ENCODE data around the gene NEO1.

Gene NEO1

DNA sequence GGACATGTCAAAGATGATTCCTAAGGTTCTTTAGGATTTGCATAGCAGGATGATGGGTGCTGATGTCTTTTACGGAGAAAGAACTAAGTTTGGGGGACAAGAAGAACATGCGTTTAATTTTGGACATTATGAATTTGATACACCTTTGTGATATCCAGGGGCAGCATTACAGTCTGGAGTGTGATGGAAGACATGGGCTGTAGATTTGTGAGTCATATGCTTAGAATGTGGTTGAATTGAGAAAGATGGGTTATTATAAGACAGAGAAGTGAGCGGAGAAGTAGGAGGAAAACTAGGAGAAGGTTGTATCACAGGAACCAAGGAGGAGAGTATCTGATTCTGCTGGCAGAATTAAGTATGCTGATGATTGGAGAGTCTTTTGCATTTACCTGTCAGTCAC is 20.6 kb downstream of the NEO1 start:
- TF ChIP-seq CTCF (IDR thresholded peaks at IDR 0.05; ENCODE audit: insufficient read depth, low read depth, low read length, missing control alignments): no peak
- no peak for DNase-seq (ENCODE audit: low read depth)
- H3K4me3 ChIP-seq (ENCODE audit: low read length): no peak overlapping the region

GRCh38 chr15:73074241-73074640 is 22.0 kb downstream of the NEO1 start:
- DNase-seq (ENCODE audit: low read depth): no peak
- no peak for TF ChIP-seq CTCF (IDR thresholded peaks at IDR 0.05; ENCODE audit: insufficient read depth, low read depth, low read length, missing control alignments)
- no peak overlapping the region for H3K4me3 ChIP-seq (ENCODE audit: low read length)

GRCh38 chr15:73075160-73075859 is 23.0 kb downstream of the NEO1 start:
- peak; percentile 50 for DNase-seq (ENCODE audit: low read depth)
- TF ChIP-seq CTCF (IDR thresholded peaks at IDR 0.05; ENCODE audit: insufficient read depth, low read depth, low read length, missing control alignments): no peak
- no peak overlapping the region for H3K4me3 ChIP-seq (ENCODE audit: low read length)

- DNase-seq (ENCODE audit: low read depth): no peak
- H3K4me3 ChIP-seq (ENCODE audit: low read length): no peak overlapping the region
- no peak for TF ChIP-seq CTCF (IDR thresholded peaks at IDR 0.05; ENCODE audit: insufficient read depth, low read depth, low read length, missing control alignments)
Observed at GRCh38 chr15:73078291-73078690, 26.0 kb downstream of the NEO1 start.

DNA sequence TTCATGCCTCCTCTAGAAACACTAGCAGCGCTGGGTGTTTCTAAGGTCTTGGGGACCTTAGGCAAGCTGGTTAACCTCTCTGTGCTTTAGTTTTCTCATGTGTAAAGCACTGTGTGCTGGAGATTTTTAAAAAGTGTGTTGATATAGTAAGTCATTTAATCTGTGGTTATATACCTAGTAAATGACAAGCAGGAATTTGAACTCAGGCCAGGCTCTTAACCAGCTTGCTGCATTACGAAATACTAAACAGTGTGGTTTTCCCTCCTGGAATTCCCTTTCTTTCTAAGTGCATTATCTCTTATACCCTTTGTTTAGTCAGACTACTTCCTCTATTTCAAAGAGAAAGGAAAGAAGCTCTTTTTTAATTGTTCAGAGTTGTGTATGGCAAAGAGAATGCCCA is 26.5 kb downstream of the NEO1 start:
- no peak overlapping the region for H3K4me3 ChIP-seq (ENCODE audit: low read length)
- peak; percentile 71 for DNase-seq (ENCODE audit: low read depth)
- TF ChIP-seq CTCF (IDR thresholded peaks at IDR 0.05; ENCODE audit: insufficient read depth, low read depth, low read length, missing control alignments): no peak

DNA sequence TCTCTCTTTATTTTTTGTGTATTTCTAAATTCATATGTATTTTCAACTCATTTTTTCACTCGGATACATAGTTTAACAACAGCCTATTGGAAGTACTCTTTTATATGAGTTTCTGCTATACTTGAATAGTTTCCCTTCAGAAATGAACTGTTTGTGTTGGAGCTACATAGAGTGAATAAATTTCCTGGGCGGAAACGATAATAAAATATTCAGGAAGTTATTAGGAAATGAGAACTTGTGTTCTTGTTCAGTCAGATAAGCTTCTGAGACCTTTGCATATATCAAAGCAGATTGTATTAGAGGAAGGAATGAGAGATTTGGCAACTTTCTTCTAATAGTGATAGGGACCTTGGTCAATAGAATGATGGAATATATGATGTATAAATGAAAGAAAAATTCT is 27.3 kb downstream of the NEO1 start:
- no peak for TF ChIP-seq CTCF (IDR thresholded peaks at IDR 0.05; ENCODE audit: insufficient read depth, low read depth, low read length, missing control alignments)
- H3K4me3 ChIP-seq (ENCODE audit: low read length): no peak overlapping the region
- no peak for DNase-seq (ENCODE audit: low read depth)

DNA sequence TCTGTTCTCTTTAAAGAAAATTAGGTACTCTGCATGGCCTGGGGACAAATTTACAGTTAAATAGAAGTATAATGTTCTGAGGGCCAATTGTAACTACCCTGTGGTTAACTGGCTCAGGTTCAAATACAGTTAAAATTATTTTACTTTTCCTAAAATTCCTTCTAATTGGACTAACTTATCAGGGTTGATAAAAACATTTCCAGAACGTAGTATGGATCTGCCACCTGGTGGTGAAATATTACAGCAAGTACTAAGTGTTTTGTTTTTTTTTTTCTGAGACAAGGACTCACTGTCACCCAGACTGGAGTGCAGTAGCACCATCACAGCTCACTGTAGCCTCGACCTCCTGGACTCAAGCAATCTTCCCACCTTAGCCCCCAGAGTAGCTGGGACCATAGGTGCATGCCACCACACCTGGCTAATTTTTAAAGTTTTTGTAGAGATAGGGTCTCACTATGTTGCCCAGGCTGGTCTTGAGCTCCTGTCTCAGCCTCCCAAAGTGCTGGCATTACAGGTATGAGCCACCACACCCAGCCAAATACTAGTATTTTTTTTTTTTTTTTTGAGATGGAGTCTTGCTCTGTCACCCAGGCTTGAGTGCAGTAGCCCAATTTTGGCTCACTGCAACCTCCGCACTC is 29.2 kb downstream of the NEO1 start:
- H3K4me3 ChIP-seq (ENCODE audit: low read length): no peak overlapping the region
- peak; percentile 68 for TF ChIP-seq CTCF (IDR thresholded peaks at IDR 0.05; ENCODE audit: insufficient read depth, low read depth, low read length, missing control alignments)
- DNase-seq (ENCODE audit: low read depth): peak; percentile 68

Measured in epithelial cell of esophagus (primary cell).